ENCODE measurements around the gene SFMBT2. TPM values are rescaled to one million over a fixed set of nuclear protein-coding genes. Genes with fewer than 3 reads are reported as not detected.

Gene SFMBT2
- total and polyA plus RNA-seq, 2 of the 4 experiments (the other 2 are of a cell fraction), result 0.70 to 1.3 TPM

- TF ChIP-seq RFX5 (IDR thresholded peaks at IDR 0.05; ENCODE audit: low read depth, low read length) (no peak), ELK1 (IDR thresholded peaks at IDR 0.05; ENCODE audit: borderline replicate concordance, low read depth, low read length) (no peak), MAZ (IDR thresholded peaks at IDR 0.05; ENCODE audit: borderline replicate concordance, low read depth, low read length) (no peak), MXI1 (IDR thresholded peaks at IDR 0.05; ENCODE audit: borderline replicate concordance, low read depth, low read length) (no peak), BHLHE40 (IDR thresholded peaks at IDR 0.05; ENCODE audit: low read depth, low read length) (no peak), RAD21 (IDR thresholded peaks at IDR 0.05; ENCODE audit: low read length) (no peak), SMC3 (IDR thresholded peaks at IDR 0.05; ENCODE audit: low read depth, low read length) (no peak), MAFK (IDR thresholded peaks at IDR 0.05; ENCODE audit: low read depth, low read length) (no peak), NFE2L2 (IDR thresholded peaks at IDR 0.05; ENCODE audit: low read depth, low read length) (no peak), POLR2A (IDR thresholded peaks at IDR 0.05; ENCODE audit: low read depth, low read length) (no peak), CEBPB (IDR thresholded peaks at IDR 0.05; ENCODE audit: low read depth, low read length) (no peak), FOS (IDR thresholded peaks at IDR 0.05; ENCODE audit: low read depth, low read length) (no peak)
- TF ChIP-seq, protein P1, sequence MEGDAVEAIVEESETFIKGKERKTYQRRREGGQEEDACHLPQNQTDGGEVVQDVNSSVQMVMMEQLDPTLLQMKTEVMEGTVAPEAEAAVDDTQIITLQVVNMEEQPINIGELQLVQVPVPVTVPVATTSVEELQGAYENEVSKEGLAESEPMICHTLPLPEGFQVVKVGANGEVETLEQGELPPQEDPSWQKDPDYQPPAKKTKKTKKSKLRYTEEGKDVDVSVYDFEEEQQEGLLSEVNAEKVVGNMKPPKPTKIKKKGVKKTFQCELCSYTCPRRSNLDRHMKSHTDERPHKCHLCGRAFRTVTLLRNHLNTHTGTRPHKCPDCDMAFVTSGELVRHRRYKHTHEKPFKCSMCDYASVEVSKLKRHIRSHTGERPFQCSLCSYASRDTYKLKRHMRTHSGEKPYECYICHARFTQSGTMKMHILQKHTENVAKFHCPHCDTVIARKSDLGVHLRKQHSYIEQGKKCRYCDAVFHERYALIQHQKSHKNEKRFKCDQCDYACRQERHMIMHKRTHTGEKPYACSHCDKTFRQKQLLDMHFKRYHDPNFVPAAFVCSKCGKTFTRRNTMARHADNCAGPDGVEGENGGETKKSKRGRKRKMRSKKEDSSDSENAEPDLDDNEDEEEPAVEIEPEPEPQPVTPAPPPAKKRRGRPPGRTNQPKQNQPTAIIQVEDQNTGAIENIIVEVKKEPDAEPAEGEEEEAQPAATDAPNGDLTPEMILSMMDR (conservative IDR thresholded peaks at IDR 0.05; ENCODE audit: low read depth, low read length), result no peak
- TF ChIP-seq, protein P2, sequence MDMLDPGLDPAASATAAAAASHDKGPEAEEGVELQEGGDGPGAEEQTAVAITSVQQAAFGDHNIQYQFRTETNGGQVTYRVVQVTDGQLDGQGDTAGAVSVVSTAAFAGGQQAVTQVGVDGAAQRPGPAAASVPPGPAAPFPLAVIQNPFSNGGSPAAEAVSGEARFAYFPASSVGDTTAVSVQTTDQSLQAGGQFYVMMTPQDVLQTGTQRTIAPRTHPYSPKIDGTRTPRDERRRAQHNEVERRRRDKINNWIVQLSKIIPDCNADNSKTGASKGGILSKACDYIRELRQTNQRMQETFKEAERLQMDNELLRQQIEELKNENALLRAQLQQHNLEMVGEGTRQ (IDR thresholded peaks at IDR 0.05; ENCODE audit: low read depth, low read length), result no peak
- in situ Hi-C loops (cut with MboI; ENCODE audit: low sequenced_read_pairs) (no loop called here), intact Hi-C loops (cut with micrococcal nuclease) (no loop called here), dilution Hi-C loops (cut with HindIII; ENCODE audit: low sequenced_read_pairs, unreplicated experiment) (no loop called here)
- H3K36me3 ChIP-seq (ENCODE audit: control insufficient read depth, insufficient read depth, low read length), result no peaks in the 10 kb centered on the region
- no peaks in the 10 kb centered on the region for H3K79me1 ChIP-seq (ENCODE audit: low read depth in 1 of 2, low read length in 2 of 2)
- H4K5ac ChIP-seq (ENCODE audit: low read depth, low read length), result no peak overlapping the region
- no peak overlapping the region for H3K56ac ChIP-seq (ENCODE audit: extremely low read depth, insufficient read depth, low read length)
- CTCF ChIA-PET, result interaction anchor here (0.6 kb wide), 2 partner anchors 41 to 340 kb away, joined by 4 to 5 read pairs; no protein-coding TSS in a partner anchor
- no peak overlapping the region for H4K91ac ChIP-seq (ENCODE audit: insufficient read depth, low read depth, low read length)
- no peak overlapping the region for H3K27ac ChIP-seq (ENCODE audit: insufficient read depth, low read length)
- H3K9me3 ChIP-seq (ENCODE audit: control insufficient read depth, insufficient read depth, low read length), result peaks cover 1% of the 10 kb centered on the region; the same call in 1 of the 2 replicates
- no peak overlapping the region for H2AFZ ChIP-seq (replicated peaks; ENCODE audit: low read length, poor library complexity)
- no peak overlapping the region for H2BK120ac ChIP-seq (ENCODE audit: low read depth, low read length)
- no peak overlapping the region for H3K4me3 ChIP-seq (ENCODE audit: insufficient read depth, low read depth, low read length)
- no peak overlapping the region for H3K9ac ChIP-seq (ENCODE audit: low read depth, low read length)
- H2BK20ac ChIP-seq (ENCODE audit: low read depth, low read length), result no peak overlapping the region
- no peak overlapping the region for H3K23ac ChIP-seq (ENCODE audit: low read depth, low read length)
- no peak overlapping the region for H2AK5ac ChIP-seq (ENCODE audit: low read depth, low read length)
- H4K20me1 ChIP-seq (ENCODE audit: insufficient read depth, low read length), result no peaks in the 10 kb centered on the region
- BruUV-seq (replicated peaks), result no TSS peak
- H3K4ac ChIP-seq (ENCODE audit: low read depth, low read length), result no peak overlapping the region
- no peaks in the 10 kb centered on the region for H3K27me3 ChIP-seq (ENCODE audit: control insufficient read depth, insufficient read depth, low read length)
- no peak overlapping the region for H4K8ac ChIP-seq (ENCODE audit: low read depth in 2 of 2, low read length in 2 of 2)
- H3K4me1 ChIP-seq (ENCODE audit: control insufficient read depth, insufficient read depth, low read length), result no peaks in the 10 kb centered on the region
- H3K18ac ChIP-seq (ENCODE audit: low read depth, low read length), result no peak overlapping the region
- no peak overlapping the region for H2BK15ac ChIP-seq (ENCODE audit: low read depth, low read length)
- H3K14ac ChIP-seq (replicated peaks; ENCODE audit: low read depth, low read length), result no peak overlapping the region
- POLR2A ChIA-PET (ENCODE audit: unreplicated experiment), result no interaction called here
- no peak overlapping the region for H2AK9ac ChIP-seq (replicated peaks; ENCODE audit: low read depth, low read length, poor library complexity)
- ATAC-seq (ENCODE audit: low read depth) (no peak), DNase-seq (no peak)
- no peaks in the 10 kb centered on the region for H3K9me1 ChIP-seq (ENCODE audit: insufficient read depth, low read length)
- no CpG with 5 or more reads among the region's 6 CpGs for WGBS, 2 experiments (ENCODE audit: extremely low coverage in 2 of 2, insufficient read length in 1 of 2)
- no peak overlapping the region for H3K4me2 ChIP-seq (ENCODE audit: low read depth, low read length)
- H2BK5ac ChIP-seq (ENCODE audit: low read depth, low read length, poor library complexity, severe bottlenecking), result no peak overlapping the region
These were observed 276.9 kb downstream of the SFMBT2 start for GRCh38 chr10:7133958-7134357.

Measured in IMR-90 (cell line).